Stimulated activated effector memory CD8-positive, alpha-beta T cell treated with anti-CD3 and anti-CD28 coated beads, Interleukin-12 subunit alpha, Interleukin-12 subunit beta, amount 100 ng/mL, for 72 hours (primary cell): ENCODE data around the gene TFEB.
A peak's percentile ranks its signal among the peaks of the same experiment; 100 is the strongest.

Experiments
- ATAC-seq: fragments of 150-1000 bp; cut with Tn5 transposase; 2 replicates; pipeline ENCODE4 v1.10.0; 2021
- DNase-seq, 2 donors: peaks; one replicate each; pipeline ENCODE4 v3.0.0; 2021 to 2022; ENCODE audit warnings: low spot score in 2 of 2
- H3K27ac Mint-ChIP-seq: one replicate; pipeline ENCODE4 v1.8.0; 2022; ENCODE audit warnings: mild to moderate bottlenecking, mixed read lengths
- H3K36me3 Mint-ChIP-seq: one replicate; pipeline ENCODE4 v1.8.0; 2022; ENCODE audit warnings: mild to moderate bottlenecking, mixed read lengths
- H3K4me1 Mint-ChIP-seq: one replicate; pipeline ENCODE4 v1.8.0; 2022; ENCODE audit warnings: mixed read lengths
- H3K4me3 Mint-ChIP-seq: one replicate; pipeline ENCODE4 v1.8.0; 2022; ENCODE audit warnings: mild to moderate bottlenecking, mixed read lengths
- H3K9me3 Mint-ChIP-seq: one replicate; pipeline ENCODE4 v1.8.0; 2022; ENCODE audit warnings: mixed read lengths

The TFEB gene

DNA sequence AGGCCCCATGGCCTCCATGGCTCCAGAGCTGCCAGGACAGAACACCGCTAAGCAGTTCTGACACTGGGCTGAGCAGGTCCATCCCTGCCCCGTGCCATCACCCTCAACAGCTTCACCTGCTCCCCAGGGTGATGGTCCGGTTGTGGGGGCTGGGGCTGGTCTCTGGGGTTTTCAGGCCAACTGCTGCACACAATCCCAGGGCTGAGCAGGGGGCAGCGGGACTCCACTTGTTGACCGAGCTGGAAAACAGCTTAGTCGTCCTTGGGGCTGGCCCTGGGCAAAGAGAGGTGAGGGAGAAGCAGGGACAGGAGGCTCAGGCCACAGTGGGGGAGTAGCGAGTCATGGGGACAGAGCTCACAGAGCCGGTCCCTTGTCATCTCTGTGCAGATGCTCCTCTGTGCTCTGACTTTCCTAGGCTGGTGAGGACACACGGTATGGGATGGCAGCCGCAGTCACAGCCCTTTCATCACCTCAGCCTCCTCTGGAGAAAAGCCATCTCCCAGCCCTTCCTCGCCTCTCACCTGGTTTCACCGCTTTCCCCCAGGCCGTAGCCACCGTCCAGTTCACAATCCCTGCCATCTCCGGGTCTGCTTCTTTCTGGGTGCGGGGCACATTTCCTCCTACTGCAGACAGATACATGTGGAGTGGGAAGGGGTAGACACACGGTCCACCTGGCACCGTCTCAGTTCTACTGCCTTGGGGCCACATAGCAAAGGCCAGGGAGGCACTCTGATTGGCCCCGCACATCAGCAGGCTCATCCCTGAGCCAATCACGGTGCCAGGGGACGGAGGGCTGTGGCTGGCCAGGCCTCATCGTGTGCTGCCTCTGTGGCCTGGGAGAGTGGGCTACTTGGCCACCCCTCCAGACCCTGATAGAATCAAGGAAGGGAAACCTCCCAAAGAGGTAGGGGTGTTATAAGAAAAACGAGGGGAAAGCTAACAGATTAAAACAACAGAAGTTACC lies 78.0 kb downstream of the TFEB start:
- H3K27ac Mint-ChIP-seq: no peak overlapping the region
- peak; percentile 17 for ATAC-seq
- H3K36me3 Mint-ChIP-seq: no peaks in the 10 kb centered on the region
- no peak overlapping the region for H3K4me3 Mint-ChIP-seq
- DNase-seq: no peak
- H3K9me3 Mint-ChIP-seq: no peaks in the 10 kb centered on the region
- no peaks in the 10 kb centered on the region for H3K4me1 Mint-ChIP-seq

DNA sequence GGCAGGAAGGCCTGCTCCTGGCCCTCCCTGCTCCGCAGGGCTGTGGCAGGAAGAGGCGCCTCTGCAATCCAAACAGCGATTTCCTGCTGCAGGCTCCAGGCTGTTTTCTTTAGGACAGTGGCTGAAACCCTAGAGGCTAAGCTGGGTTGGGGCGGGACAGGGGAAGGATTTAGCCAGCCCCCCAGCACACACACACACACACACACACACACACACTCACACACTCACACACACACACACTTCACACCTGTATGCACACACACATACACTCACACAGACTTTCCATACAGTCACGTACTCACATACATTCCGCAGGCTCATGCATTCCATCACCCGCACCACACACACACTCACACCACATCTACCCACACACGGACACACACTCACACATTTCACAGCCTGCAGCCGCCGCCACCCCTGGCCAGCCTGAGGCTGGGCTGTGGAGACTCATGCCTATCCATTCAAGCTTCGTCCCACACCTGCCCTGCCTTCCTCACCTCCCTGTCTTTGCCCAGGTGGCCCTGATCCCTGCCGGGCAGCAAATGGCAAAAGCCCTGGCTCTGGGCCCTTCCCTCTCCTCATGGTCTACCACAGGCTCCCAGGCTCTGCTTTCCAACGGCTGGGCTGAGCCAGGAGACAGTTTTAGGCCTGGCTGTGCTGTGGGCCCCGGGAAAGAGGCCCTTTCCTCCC lies 79.3 kb downstream of the TFEB start:
- Mint-ChIP-seq H3K4me3 (no peak overlapping the region), H3K27ac (no peak overlapping the region), H3K9me3 (no peaks in the 10 kb centered on the region), H3K4me1 (no peaks in the 10 kb centered on the region), H3K36me3 (no peaks in the 10 kb centered on the region)
- DNase-seq (no peak), ATAC-seq (no peak)

DNA sequence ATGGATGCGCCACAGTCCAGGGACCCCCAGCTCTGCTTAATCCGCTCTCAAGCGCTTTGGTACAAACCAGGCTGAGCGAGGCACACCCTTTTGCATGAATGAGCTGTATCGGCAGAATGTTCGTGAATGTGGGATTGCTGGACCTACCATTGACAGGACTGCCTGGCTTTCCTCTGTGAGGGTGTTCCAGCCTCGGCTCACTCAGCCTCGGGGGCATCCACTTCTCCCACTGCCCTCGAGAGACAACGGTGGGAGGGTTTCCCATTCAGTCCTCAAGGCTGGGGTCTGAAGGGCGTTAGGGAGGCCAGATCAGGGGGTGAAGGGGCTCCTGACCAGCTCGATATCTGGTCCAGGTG lies 79.8 kb downstream of the TFEB start:
- no peak overlapping the region for H3K27ac Mint-ChIP-seq
- ATAC-seq (no peak), DNase-seq (no peak)
- H3K4me1 Mint-ChIP-seq: no peaks in the 10 kb centered on the region
- no peaks in the 10 kb centered on the region for H3K9me3 Mint-ChIP-seq
- H3K36me3 Mint-ChIP-seq: no peaks in the 10 kb centered on the region
- H3K4me3 Mint-ChIP-seq: no peak overlapping the region

DNA sequence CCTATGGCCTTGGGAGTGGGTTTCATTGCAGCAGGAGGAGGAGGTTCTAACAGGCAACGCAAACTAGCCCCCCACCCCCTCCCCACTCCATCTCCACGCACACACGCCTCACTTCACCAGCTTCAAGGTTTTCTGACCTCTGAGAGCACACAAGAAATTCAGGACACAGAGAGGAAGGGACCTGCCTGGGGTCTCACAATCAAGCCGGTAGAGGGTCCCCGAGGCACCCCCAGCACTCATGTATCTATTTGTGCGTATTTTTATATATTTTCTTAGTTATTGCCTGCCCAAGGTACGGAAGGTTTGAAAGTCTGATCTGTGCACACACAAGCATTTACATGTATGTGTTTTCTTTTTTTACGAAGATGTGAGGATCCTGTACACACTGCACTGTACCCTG lies 80.2 kb downstream of the TFEB start:
- no peaks in the 10 kb centered on the region for H3K4me1 Mint-ChIP-seq
- no peaks in the 10 kb centered on the region for H3K9me3 Mint-ChIP-seq
- no peak for DNase-seq
- ATAC-seq: no peak
- no peak overlapping the region for H3K4me3 Mint-ChIP-seq
- no peaks in the 10 kb centered on the region for H3K36me3 Mint-ChIP-seq
- no peak overlapping the region for H3K27ac Mint-ChIP-seq

DNA sequence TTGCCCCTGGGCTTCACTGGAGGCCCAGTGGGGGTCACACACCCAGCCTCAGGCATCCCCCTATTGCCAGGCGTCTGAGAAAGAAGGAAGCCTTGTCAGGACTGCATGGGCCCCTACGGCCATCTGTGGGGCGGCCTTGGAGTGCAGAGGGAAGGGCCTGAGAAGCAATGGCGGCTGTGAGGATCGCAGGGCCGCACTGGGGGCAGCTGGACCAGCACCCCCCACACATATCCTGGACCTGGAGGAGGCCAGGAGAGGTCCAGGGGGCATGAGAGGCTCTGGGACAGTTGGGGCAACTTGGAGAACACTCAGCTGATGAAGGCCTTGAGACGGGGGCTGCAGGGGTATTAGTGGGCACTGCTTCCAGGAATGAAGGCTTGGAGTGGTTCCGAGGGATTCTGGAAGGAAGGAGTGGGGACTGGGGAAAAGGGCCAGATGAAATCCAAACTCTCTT lies 80.7 kb downstream of the TFEB start:
- Mint-ChIP-seq H3K9me3 (no peaks in the 10 kb centered on the region), H3K4me3 (no peak overlapping the region), H3K36me3 (no peaks in the 10 kb centered on the region), H3K27ac (no peak overlapping the region), H3K4me1 (no peaks in the 10 kb centered on the region)
- DNase-seq (no peak), ATAC-seq (no peak)

DNA sequence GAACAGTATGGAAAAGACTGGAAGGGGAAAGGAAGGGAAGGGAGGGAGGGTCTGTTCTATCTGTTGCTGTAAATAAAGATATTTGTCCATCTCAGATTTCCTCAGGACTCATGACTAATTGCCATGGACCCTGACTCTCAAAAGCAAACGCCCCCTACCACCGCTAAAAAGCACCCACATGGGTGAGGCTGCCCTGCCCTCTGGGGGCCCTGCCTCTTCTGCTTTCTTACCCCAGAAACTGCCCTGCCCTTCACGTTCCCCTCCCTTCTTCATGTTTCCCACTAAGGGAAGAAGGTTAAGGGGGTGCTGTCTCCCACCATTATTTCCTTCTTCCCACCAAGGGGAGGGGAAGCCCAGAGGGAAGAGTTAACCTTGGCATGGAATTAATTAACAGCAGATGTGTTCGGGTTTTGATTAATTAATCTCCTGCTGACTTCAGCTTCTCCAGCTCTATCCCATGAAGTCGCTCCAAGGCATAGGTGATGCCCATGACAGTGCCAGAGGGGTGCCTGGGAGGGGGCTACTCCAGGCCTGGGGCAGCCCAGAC lies 81.2 kb downstream of the TFEB start:
- Mint-ChIP-seq H3K4me3 (no peak overlapping the region), H3K9me3 (no peaks in the 10 kb centered on the region), H3K36me3 (no peaks in the 10 kb centered on the region), H3K4me1 (no peaks in the 10 kb centered on the region), H3K27ac (no peak overlapping the region)
- ATAC-seq: no peak
- no peak for DNase-seq

DNA sequence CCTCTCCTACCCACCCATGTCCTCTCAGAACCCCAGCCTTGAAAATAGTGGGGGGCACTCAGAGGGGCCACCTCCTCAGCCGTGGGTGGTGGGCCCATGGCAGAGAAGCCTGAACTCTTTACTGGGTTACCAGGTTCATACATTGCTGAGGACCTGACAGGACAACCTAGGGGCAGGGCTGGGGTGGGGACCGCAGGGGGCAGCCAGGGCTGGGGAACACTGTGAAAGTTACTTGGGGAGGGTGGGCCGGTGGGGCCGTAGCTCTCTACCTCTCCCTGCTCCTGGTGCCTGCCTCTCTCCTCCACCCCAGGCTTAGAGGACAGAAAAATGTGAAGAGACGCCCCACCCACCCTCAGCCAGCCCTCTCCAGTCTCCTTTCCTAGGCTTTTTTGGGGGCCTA lies 81.7 kb downstream of the TFEB start:
- Mint-ChIP-seq H3K9me3 (no peaks in the 10 kb centered on the region), H3K4me3 (no peak overlapping the region), H3K4me1 (no peaks in the 10 kb centered on the region), H3K27ac (no peak overlapping the region), H3K36me3 (no peaks in the 10 kb centered on the region)
- ATAC-seq (no peak), DNase-seq (no peak)

DNA sequence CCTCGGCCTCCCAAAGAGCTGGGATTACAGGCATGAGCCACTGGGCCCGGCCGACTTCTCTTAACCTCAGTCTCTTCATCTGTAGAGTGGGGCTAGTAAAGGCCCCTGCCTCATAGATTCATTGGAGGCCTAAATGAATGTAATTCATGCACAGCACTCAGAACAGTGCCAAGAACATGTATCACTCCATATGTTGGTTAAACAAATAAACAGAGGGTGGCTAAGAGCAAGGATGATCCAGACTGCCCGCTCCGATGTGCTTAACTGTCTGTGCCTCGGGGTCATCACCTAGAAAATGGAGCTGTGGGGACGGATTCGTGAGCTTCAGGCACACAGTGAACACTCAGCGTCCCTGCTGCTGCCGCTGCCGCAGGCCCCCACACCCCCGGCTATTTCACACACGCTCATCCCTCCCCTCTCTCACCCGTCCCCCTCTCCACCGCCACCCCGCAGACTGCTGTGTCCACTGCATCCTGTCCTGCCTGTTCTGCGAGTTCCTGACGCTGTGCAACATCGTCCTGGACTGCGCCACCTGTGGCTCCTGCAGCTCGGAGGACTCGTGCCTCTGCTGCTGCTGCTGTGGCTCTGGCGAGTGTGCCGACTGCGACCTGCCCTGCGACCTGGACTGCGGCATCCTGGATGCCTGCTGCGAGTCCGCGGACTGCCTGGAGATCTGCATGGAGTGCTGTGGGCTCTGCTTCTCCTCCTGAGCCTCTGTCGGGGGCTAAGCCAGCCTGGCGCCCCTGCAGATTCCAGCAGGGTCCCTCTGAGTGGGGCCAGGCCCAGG lies 82.3 kb downstream of the TFEB start:
- Mint-ChIP-seq H3K9me3 (no peaks in the 10 kb centered on the region), H3K27ac (no peak overlapping the region), H3K4me3 (no peak overlapping the region), H3K4me1 (no peaks in the 10 kb centered on the region), H3K36me3 (no peaks in the 10 kb centered on the region)
- no peak for ATAC-seq
- no peak for DNase-seq

DNA sequence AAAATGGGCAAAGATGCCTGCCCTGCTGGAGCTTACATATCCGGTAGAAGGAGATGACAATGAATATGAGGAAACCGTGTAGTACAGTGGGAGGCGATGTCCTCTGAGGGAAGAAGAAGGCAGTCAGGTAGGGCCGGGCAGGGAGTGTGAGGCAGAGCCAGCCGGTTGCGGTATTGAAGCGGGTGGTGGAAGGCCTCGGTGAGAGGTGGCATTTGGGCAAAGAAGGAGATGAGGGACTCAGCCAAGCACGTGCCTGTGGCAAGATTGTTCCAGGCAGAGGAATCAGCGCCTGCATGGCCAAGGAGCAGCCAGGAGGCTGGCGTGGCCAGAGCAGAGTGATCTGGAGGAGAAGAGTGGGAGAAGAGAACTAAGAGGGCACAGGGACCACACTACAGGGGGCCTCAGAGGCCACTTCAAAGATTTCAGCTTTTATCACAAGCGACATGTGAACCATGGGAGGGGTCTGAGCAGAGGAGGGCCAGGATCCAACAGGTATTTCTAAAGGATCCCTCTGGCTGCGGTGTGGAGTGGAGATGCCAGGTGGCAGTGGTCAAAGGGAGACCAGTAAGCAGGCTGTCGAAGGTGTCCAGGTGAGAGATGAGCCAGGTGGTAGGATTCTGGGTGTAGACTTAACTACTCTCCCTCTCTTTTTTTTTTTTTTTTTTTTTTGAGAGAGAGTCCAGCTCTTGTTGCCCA lies 83.3 kb downstream of the TFEB start:
- Mint-ChIP-seq H3K4me3 (no peak overlapping the region), H3K36me3 (no peaks in the 10 kb centered on the region), H3K9me3 (no peaks in the 10 kb centered on the region), H3K27ac (no peak overlapping the region), H3K4me1 (no peaks in the 10 kb centered on the region)
- ATAC-seq: no peak
- DNase-seq: no peak

DNA sequence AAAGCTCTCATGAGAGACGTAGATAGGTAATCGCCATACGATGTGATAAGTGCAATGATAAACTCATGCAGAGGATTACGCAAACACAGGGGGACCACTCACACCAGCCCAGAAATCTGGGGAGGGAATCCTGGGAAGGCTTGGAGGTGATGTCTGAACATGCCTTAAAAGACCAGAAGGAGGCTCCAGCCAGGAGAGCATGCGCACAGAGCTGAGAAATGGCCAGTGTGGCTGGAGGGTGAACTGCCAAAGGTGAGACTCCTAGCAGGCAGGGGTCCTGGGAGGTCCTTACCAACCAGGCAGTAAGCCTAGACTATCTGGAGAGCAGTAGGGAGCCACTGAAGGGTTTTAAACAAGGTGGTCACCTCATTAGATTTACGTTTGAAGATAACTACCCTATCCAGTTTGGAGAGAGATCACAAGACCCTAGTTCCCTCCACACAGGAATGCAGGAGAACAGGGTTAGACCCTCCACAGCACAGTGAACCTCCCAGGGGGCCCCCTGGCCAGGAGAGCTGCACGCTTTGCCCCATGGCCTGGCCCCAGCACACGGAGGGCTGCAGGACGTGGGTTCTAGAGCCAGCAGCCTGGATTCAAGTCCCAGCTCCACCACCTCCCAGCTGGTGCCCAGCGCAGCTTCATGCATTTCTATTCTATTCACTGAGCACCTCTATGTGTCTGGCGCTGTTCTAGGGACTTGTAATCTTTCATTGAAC lies 84.0 kb downstream of the TFEB start:
- Mint-ChIP-seq H3K9me3 (no peaks in the 10 kb centered on the region), H3K27ac (no peak overlapping the region), H3K36me3 (no peaks in the 10 kb centered on the region), H3K4me3 (no peak overlapping the region), H3K4me1 (no peaks in the 10 kb centered on the region)
- ATAC-seq (no peak), DNase-seq (no peak)

DNA sequence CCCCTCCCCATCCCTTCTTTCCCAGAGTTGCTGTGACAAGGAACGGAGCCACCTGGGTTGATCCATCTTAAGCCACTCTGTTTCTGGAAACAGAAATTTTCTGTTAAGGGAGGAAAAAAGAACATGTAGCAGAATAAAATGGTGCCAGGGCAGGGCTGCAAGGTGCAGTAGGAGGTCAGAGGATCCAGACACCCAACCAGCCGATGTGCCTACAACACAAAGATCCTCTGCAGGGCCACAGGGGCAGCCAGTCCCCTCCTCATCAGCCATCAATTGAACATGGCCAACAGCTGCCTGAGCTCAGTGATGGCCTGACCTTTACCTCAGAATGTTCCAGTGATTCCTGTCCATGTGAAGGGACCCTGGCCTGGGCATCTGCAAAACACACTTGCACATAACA lies 85.3 kb downstream of the TFEB start:
- Mint-ChIP-seq H3K36me3 (no peaks in the 10 kb centered on the region), H3K4me1 (no peaks in the 10 kb centered on the region), H3K27ac (no peak overlapping the region), H3K4me3 (no peak overlapping the region), H3K9me3 (no peaks in the 10 kb centered on the region)
- ATAC-seq: no peak
- DNase-seq: no peak

DNA sequence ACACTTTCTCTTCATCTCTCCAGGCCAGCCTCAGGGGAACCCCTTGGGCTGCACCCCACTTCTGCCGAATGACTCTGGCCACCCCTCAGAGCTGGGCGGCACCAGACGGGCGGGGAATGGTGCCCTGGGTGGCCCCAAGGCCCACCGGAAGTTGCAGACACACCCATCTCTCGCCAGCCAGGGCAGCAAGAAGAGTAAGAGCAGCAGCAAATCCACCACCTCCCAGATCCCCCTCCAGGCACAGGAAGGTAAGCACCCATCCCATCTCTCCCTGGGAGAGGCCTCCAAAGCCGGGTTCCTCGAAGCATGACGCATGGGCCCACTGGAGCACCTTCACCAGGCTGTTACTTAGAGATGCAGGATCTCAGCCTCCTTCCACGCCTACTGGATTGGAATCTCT lies 85.8 kb downstream of the TFEB start:
- H3K36me3 Mint-ChIP-seq: no peaks in the 10 kb centered on the region
- H3K9me3 Mint-ChIP-seq: no peaks in the 10 kb centered on the region
- no peak for DNase-seq
- H3K4me1 Mint-ChIP-seq: no peaks in the 10 kb centered on the region
- H3K4me3 Mint-ChIP-seq: no peak overlapping the region
- H3K27ac Mint-ChIP-seq: no peak overlapping the region
- no peak for ATAC-seq

DNA sequence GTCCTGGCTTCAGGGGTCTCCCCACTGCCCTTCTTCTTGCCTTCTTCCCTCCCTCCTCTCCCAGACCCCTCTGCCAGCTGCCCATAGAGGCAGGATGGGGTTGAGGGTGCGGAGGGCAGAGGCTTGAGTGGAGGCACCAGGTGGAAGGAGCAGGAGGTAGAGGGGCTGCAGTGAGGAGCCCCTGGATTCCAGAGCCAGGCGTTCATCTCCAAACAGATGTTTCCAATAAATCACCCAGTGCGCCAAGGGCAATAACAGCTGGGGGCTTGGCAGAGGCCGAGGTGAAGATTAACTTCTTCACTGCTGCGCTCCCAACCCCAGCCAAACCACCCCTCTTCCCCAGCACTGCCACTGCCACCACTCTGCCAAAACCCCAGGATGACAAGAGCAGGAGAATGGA lies 86.5 kb downstream of the TFEB start:
- no peaks in the 10 kb centered on the region for H3K9me3 Mint-ChIP-seq

DNA sequence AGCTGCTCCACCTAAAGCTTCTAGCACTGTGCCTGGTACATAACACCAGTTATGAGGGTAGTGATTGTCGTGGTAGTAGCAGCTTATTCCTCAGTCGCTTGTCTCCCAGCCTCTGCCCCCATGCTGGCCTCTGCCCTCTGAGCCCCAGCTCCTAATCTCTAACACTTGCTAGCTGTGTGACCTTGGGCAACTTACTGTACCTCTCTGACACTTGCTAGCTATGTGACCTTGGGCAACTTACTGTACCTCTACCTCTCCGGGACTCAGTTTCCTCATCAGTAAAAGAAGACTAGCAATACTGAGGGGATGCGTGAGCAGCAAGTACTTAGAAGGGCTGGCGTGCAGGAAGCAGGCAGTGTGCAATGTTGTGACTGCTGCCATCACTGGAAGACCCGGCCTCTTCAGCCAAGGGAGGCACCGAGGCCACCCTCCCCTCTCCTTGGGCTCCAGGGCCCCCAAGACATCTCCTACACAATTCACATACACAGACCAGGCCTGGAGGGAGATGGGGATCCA lies 87.3 kb downstream of the TFEB start:
- ATAC-seq: no peak
- no peaks in the 10 kb centered on the region for H3K36me3 Mint-ChIP-seq
- no peaks in the 10 kb centered on the region for H3K4me1 Mint-ChIP-seq
- H3K9me3 Mint-ChIP-seq: no peaks in the 10 kb centered on the region
- no peak overlapping the region for H3K27ac Mint-ChIP-seq
- DNase-seq: no peak
- H3K4me3 Mint-ChIP-seq: no peak overlapping the region

More for the DNA sequence above, 86.5 kb downstream of the TFEB start:
- H3K36me3 Mint-ChIP-seq: no peaks in the 10 kb centered on the region
- no peak overlapping the region for H3K4me3 Mint-ChIP-seq
- no peak for ATAC-seq
- no peak for DNase-seq
- H3K4me1 Mint-ChIP-seq: no peaks in the 10 kb centered on the region
- H3K27ac Mint-ChIP-seq: no peak overlapping the region
